ENCODE data around the gene CETP. TPM values are rescaled to one million over a fixed set of nuclear protein-coding genes. Genes with fewer than 3 reads are reported as not detected.
A peak's percentile ranks its signal among the peaks of the same experiment; 100 is the strongest.
"Not testable (repeated sequence)": the region's sequence is repeated elsewhere in the genome, so short reads cannot be mapped to it uniquely, and the experiment has no call there.

The CETP gene
- polyA plus RNA-seq, 4 donors = 0.34 to 1.6 (median 1.6) TPM; not detected in 1

- H3K27ac ChIP-seq (ENCODE audit: low read depth in 1 of 3, low read length in 2 of 3) = peak overlapping the region in 2 of 3 donors; percentile 56 to 94
- H3K36me3 ChIP-seq (ENCODE audit: control insufficient read depth in 3 of 3, insufficient read depth in 2 of 3, low read depth in 1 of 3, low read length in 3 of 3) = no peaks in the 10 kb centered on the region
- FAIRE-seq (no peak), DNase-seq (no peak)
- peak overlapping the region in 2 of 3 donors; percentile 20 to 90 for H3K4me3 ChIP-seq (ENCODE audit: low read depth in 1 of 3, low read length in 3 of 3)
- H3K4me1 ChIP-seq (ENCODE audit: control insufficient read depth in 3 of 3, insufficient read depth in 2 of 3, low read depth in 1 of 3, low read length in 2 of 3) = peaks cover 0 to 14% (median 3%) of the 10 kb centered on the region in 3 donors
- peaks cover 0 to 4% (median 0%) of the 10 kb centered on the region in 3 donors for H3K27me3 ChIP-seq (ENCODE audit: control insufficient read depth in 3 of 3, insufficient read depth in 3 of 3, low read length in 3 of 3)
- no peaks in the 10 kb centered on the region for H3K9me3 ChIP-seq (ENCODE audit: control insufficient read depth in 2 of 2, insufficient read depth in 1 of 2, low read depth in 1 of 2, low read length in 1 of 2)
- WGBS, 3 donors = 45 to 59% (median 59%) methylated on average over 16 of the region's 16 CpGs
Observed at GRCh38 chr16:56990407-56991286, 28.9 kb downstream of the CETP start.

DNA sequence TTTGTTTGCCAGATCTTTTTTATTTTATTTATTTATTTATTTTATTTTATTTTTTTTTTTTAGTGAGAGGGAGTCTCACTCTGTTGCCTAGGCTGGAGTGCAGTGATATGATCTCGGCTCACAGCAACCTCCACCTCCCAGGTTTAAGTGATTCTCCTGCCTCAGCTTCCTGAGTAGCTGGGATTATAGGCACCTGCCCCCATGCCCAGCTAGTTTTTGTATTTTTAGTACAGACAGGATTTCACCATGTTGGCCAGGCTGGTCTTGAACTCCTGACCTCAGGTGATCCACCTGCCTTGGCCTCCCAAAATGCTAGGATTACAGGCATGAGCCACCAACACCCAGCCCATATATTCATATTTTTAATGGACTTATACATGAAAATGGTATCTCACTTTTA, 30.7 kb downstream of the CETP start:
- 36 to 70% (median 52%) methylated on average over 1 of the region's 1 CpG for WGBS, 3 donors
- DNase-seq; FAIRE-seq; H3K27ac ChIP-seq (ENCODE audit: low read depth in 1 of 3, low read length in 2 of 3); H3K36me3 ChIP-seq (ENCODE audit: control insufficient read depth in 3 of 3, insufficient read depth in 2 of 3, low read depth in 1 of 3, low read length in 3 of 3); H3K9me3 ChIP-seq (ENCODE audit: control insufficient read depth in 2 of 2, insufficient read depth in 1 of 2, low read depth in 1 of 2, low read length in 1 of 2); H3K27me3 ChIP-seq (ENCODE audit: control insufficient read depth in 3 of 3, insufficient read depth in 3 of 3, low read length in 3 of 3); H3K4me3 ChIP-seq (ENCODE audit: low read depth in 1 of 3, low read length in 3 of 3): not testable (repeated sequence)
- peaks cover 0 to 14% (median 3%) of the 10 kb centered on the region in 3 donors for H3K4me1 ChIP-seq (ENCODE audit: control insufficient read depth in 3 of 3, insufficient read depth in 2 of 3, low read depth in 1 of 3, low read length in 2 of 3)

DNA sequence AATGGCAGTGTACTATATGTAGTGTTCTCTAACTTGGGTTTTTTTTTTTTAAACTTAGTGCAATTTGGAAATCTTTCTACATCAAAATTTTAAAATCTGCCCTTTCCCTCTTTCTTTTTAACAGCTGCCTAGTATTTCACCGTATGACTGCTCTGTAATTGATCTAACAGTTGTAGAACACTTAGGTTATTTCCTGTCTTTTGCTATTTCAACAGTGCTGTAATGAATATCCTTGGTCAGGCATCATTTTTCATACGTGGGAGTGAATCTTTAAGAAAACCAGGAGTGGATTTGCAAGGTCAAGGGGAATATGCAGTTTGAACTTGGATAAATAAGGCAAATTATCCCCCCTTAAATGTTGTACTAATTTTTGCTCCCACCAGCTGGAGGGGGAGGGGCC, 31.5 kb downstream of the CETP start:
- H3K27ac ChIP-seq (ENCODE audit: low read depth in 1 of 3, low read length in 2 of 3) = no peak overlapping the region

GRCh38 chr16:56994311-56994710, 32.6 kb downstream of the CETP start:
- Histone ChIP-seq H3K9me3 (ENCODE audit: control insufficient read depth in 2 of 2, insufficient read depth in 1 of 2, low read depth in 1 of 2, low read length in 1 of 2) (no peaks in the 10 kb centered on the region), H3K4me1 (ENCODE audit: control insufficient read depth in 3 of 3, insufficient read depth in 2 of 3, low read depth in 1 of 3, low read length in 2 of 3) (peaks cover 0 to 8% (median 6%) of the 10 kb centered on the region in 3 donors), H3K27me3 (ENCODE audit: control insufficient read depth in 3 of 3, insufficient read depth in 3 of 3, low read length in 3 of 3) (peaks cover 0 to 4% (median 0%) of the 10 kb centered on the region in 3 donors), H3K27ac (ENCODE audit: low read depth in 1 of 3, low read length in 2 of 3) (peak overlapping the region in 1 of 3 donors; percentile 33), H3K36me3 (ENCODE audit: control insufficient read depth in 3 of 3, insufficient read depth in 2 of 3, low read depth in 1 of 3, low read length in 3 of 3) (no peaks in the 10 kb centered on the region), H3K4me3 (ENCODE audit: low read depth in 1 of 3, low read length in 3 of 3) (no peak overlapping the region)
- 68 to 79% (median 75%) methylated on average over 5 of the region's 5 CpGs for WGBS, 3 donors
- DNase-seq (no peak), FAIRE-seq (no peak)

More for the DNA sequence above, 31.5 kb downstream of the CETP start:
- Histone ChIP-seq H3K9me3 (ENCODE audit: control insufficient read depth in 2 of 2, insufficient read depth in 1 of 2, low read depth in 1 of 2, low read length in 1 of 2) (no peaks in the 10 kb centered on the region), H3K36me3 (ENCODE audit: control insufficient read depth in 3 of 3, insufficient read depth in 2 of 3, low read depth in 1 of 3, low read length in 3 of 3) (no peaks in the 10 kb centered on the region), H3K27me3 (ENCODE audit: control insufficient read depth in 3 of 3, insufficient read depth in 3 of 3, low read length in 3 of 3) (peaks cover 0 to 4% (median 0%) of the 10 kb centered on the region in 3 donors), H3K4me1 (ENCODE audit: control insufficient read depth in 3 of 3, insufficient read depth in 2 of 3, low read depth in 1 of 3, low read length in 2 of 3) (peaks cover 0 to 14% (median 3%) of the 10 kb centered on the region in 3 donors), H3K4me3 (ENCODE audit: low read depth in 1 of 3, low read length in 3 of 3) (no peak overlapping the region)
- no peak for FAIRE-seq
- WGBS, 3 donors = 43 to 79% (median 58%) methylated on average over 2 of the region's 2 CpGs
- no peak for DNase-seq

GRCh38 chr16:56995136-56995805, 33.5 kb downstream of the CETP start:
- Histone ChIP-seq H3K27ac (ENCODE audit: low read depth in 1 of 3, low read length in 2 of 3) (no peak overlapping the region), H3K4me3 (ENCODE audit: low read depth in 1 of 3, low read length in 3 of 3) (no peak overlapping the region), H3K9me3 (ENCODE audit: control insufficient read depth in 2 of 2, insufficient read depth in 1 of 2, low read depth in 1 of 2, low read length in 1 of 2) (no peaks in the 10 kb centered on the region), H3K36me3 (ENCODE audit: control insufficient read depth in 3 of 3, insufficient read depth in 2 of 3, low read depth in 1 of 3, low read length in 3 of 3) (no peaks in the 10 kb centered on the region), H3K4me1 (ENCODE audit: control insufficient read depth in 3 of 3, insufficient read depth in 2 of 3, low read depth in 1 of 3, low read length in 2 of 3) (peaks cover 0 to 16% (median 3%) of the 10 kb centered on the region in 3 donors), H3K27me3 (ENCODE audit: control insufficient read depth in 3 of 3, insufficient read depth in 3 of 3, low read length in 3 of 3) (peaks cover 0 to 4% (median 0%) of the 10 kb centered on the region in 3 donors)
- no peak for FAIRE-seq
- DNase-seq = no peak
- 80 to 87% (median 81%) methylated on average over 12 of the region's 12 CpGs for WGBS, 3 donors

DNA sequence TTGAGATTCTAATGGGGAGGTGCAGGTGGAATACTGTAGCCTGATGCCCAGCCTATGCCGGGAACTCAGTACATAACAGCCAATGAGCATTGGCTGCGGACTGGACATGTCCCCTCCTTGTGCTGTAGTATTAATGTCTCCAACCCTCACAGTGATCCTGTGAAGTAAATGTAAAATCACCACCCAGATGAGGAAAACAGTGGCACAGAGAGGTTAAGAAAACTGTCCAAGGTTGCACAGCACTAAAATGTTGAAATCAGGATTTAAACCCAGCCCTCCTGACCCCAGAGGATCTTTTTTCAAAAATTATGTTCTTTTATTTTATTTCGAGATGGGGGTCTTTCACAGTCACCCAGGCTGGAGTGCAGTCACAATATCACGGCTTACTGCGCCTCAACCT, 35.5 kb downstream of the CETP start:
- FAIRE-seq = no peak

GRCh38 chr16:56997931-56998330, 36.2 kb downstream of the CETP start:
- WGBS, 3 donors = 65 to 79% (median 76%) methylated on average over 3 of the region's 3 CpGs
- Histone ChIP-seq H3K27ac (ENCODE audit: low read depth in 1 of 3, low read length in 2 of 3) (no peak overlapping the region), H3K9me3 (ENCODE audit: control insufficient read depth in 2 of 2, insufficient read depth in 1 of 2, low read depth in 1 of 2, low read length in 1 of 2) (no peaks in the 10 kb centered on the region), H3K36me3 (ENCODE audit: control insufficient read depth in 3 of 3, insufficient read depth in 2 of 3, low read depth in 1 of 3, low read length in 3 of 3) (no peaks in the 10 kb centered on the region), H3K4me3 (ENCODE audit: low read depth in 1 of 3, low read length in 3 of 3) (no peak overlapping the region), H3K4me1 (ENCODE audit: control insufficient read depth in 3 of 3, insufficient read depth in 2 of 3, low read depth in 1 of 3, low read length in 2 of 3) (peaks cover 0 to 14% (median 0%) of the 10 kb centered on the region in 3 donors), H3K27me3 (ENCODE audit: control insufficient read depth in 3 of 3, insufficient read depth in 3 of 3, low read length in 3 of 3) (peaks cover 0 to 4% (median 0%) of the 10 kb centered on the region in 3 donors)
- FAIRE-seq = no peak
- no peak for DNase-seq

More for the DNA sequence above, 35.5 kb downstream of the CETP start:
- Histone ChIP-seq H3K27ac (ENCODE audit: low read depth in 1 of 3, low read length in 2 of 3) (no peak overlapping the region), H3K4me1 (ENCODE audit: control insufficient read depth in 3 of 3, insufficient read depth in 2 of 3, low read depth in 1 of 3, low read length in 2 of 3) (peaks cover 0 to 14% (median 0%) of the 10 kb centered on the region in 3 donors), H3K36me3 (ENCODE audit: control insufficient read depth in 3 of 3, insufficient read depth in 2 of 3, low read depth in 1 of 3, low read length in 3 of 3) (no peaks in the 10 kb centered on the region), H3K9me3 (ENCODE audit: control insufficient read depth in 2 of 2, insufficient read depth in 1 of 2, low read depth in 1 of 2, low read length in 1 of 2) (no peaks in the 10 kb centered on the region), H3K27me3 (ENCODE audit: control insufficient read depth in 3 of 3, insufficient read depth in 3 of 3, low read length in 3 of 3) (peaks cover 0 to 4% (median 0%) of the 10 kb centered on the region in 3 donors), H3K4me3 (ENCODE audit: low read depth in 1 of 3, low read length in 3 of 3) (no peak overlapping the region)
- DNase-seq = no peak
- 94 to 99% (median 97%) methylated on average over 5 of the region's 5 CpGs for WGBS, 3 donors

DNA sequence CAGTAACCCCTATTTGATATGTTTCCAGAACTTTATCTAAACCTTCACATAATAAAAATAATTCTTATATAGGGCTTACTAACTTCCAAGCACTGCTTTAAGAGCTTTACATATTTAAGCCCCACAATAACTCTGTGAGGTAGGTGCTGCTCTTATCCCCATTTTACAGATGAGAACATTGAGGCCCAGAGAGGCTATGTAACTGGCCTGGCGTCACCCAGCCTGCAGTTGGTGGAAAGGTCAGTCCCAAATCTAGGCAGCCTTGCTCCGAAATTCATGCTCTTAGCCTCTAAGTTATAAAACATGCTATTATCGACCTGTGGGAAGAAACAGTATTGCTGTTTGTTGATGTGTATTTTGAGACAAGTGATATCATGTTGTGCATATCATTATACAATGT, 36.6 kb downstream of the CETP start:
- no peak for DNase-seq
- H3K27me3 ChIP-seq (ENCODE audit: control insufficient read depth in 3 of 3, insufficient read depth in 3 of 3, low read length in 3 of 3) = peaks cover 0 to 4% (median 0%) of the 10 kb centered on the region in 3 donors
- no peaks in the 10 kb centered on the region for H3K36me3 ChIP-seq (ENCODE audit: control insufficient read depth in 3 of 3, insufficient read depth in 2 of 3, low read depth in 1 of 3, low read length in 3 of 3)
- peaks cover 0 to 14% (median 0%) of the 10 kb centered on the region in 3 donors for H3K4me1 ChIP-seq (ENCODE audit: control insufficient read depth in 3 of 3, insufficient read depth in 2 of 3, low read depth in 1 of 3, low read length in 2 of 3)
- no peaks in the 10 kb centered on the region for H3K9me3 ChIP-seq (ENCODE audit: control insufficient read depth in 2 of 2, insufficient read depth in 1 of 2, low read depth in 1 of 2, low read length in 1 of 2)
- no peak overlapping the region for H3K27ac ChIP-seq (ENCODE audit: low read depth in 1 of 3, low read length in 2 of 3)
- FAIRE-seq = no peak
- WGBS, 3 donors = 92 to 96% (median 94%) methylated on average over 3 of the region's 3 CpGs
- H3K4me3 ChIP-seq (ENCODE audit: low read depth in 1 of 3, low read length in 3 of 3) = no peak overlapping the region

Measured in small intestine (tissue), 7 donors.